HepG2 (cell line): Measurements from ENCODE around the gene BCAP29. TPM values are rescaled to one million over a fixed set of nuclear protein-coding genes. Genes with fewer than 3 reads are reported as not detected.

ENCODE experiments used
- ADNP ChIP-seq: sonication (generic); formaldehyde crosslinking; IDR thresholded peaks from 2 replicates; pipeline ENCODE4 v1.4.0; 2020; ENCODE audit warnings: missing genetic modification reagents
- ELF1 ChIP-seq: sonication (generic); formaldehyde crosslinking; IDR thresholded peaks from 2 replicates; pipeline ENCODE4 v1.4.0; 2020; ENCODE audit warnings: missing genetic modification reagents
- ETV5 ChIP-seq: IDR thresholded peaks from 2 replicates; pipeline ENCODE4 v1.6.1; 2018; ENCODE audit warnings: missing biosample characterization, missing genetic modification reagents, inconsistent platforms, borderline replicate concordance
- KDM2A ChIP-seq: sonication (generic); formaldehyde crosslinking; IDR thresholded peaks from 2 replicates; pipeline ENCODE4 v1.4.0; 2020; ENCODE audit warnings: low read depth, missing genetic modification reagents, borderline replicate concordance
- KLF16 ChIP-seq, 2 experiments: sonication (generic) in 1 of 2; formaldehyde crosslinking in 1 of 2; IDR thresholded peaks; 2 replicates each; pipeline versions ENCODE4 v1.6.1 to v1.8.0; 2016 to 2023; ENCODE audit warnings: missing genetic modification reagents in 2 of 2, missing compliant biosample characterization in 1 of 2
- RFX1 ChIP-seq: fragments of 450-650 bp; IDR thresholded peaks from 2 replicates; pipeline ENCODE4 v1.6.1; 2017
- SKI ChIP-seq: fragments of 450-650 bp; IDR thresholded peaks from one replicate; pipeline ENCODE4 v1.6.1; 2018; ENCODE audit warnings: mild to moderate bottlenecking; ENCODE audit not compliant: partially characterized antibody
- TFDP2 ChIP-seq: sonication (generic); formaldehyde crosslinking; IDR thresholded peaks from 2 replicates; pipeline ENCODE4 v1.4.0; 2020; ENCODE audit warnings: missing genetic modification reagents
- ZNF460 ChIP-seq: sonication (generic); formaldehyde crosslinking; IDR thresholded peaks from 2 replicates; pipeline ENCODE4 v1.5.1; 2020; ENCODE audit warnings: missing genetic modification reagents, mild to moderate bottlenecking, borderline replicate concordance
- ZNF563 ChIP-seq: sonication (generic); formaldehyde crosslinking; IDR thresholded peaks from 2 replicates; pipeline ENCODE4 v1.8.0; 2022; ENCODE audit warnings: mild to moderate bottlenecking, moderate library complexity, missing genetic modification reagents
- polyA plus RNA-seq, 8 experiments: library from polyadenylated mRNA; depleted of rRNA in 3 of 8; stranded (reverse) in 7 of 8; unstranded in 1 of 8; fragments of >200 nt; fragmentation: Illumina TruSeq in 4 of 8; extraction: Trizol in 4 of 8; gene quantifications; 2 replicates each; pipeline versions ENCODE4 v1.2.1 to v1.2.3, GENCODE V29; 2011 to 2016; ENCODE audit warnings: low read depth in 4 of 8, missing spikeins in 1 of 8, mixed read lengths in 1 of 8; ENCODE audit not compliant: insufficient read depth in 1 of 8
- total RNA-seq, 5 experiments: library from RNA; depleted of rRNA; stranded (reverse); fragments of >200 nt; fragmentation: Illumina TruSeq; extraction: Trizol; gene quantifications; 2 replicates each; pipeline ENCODE4 v1.2.3, GENCODE V29; 2016; ENCODE audit warnings: low read depth in 1 of 5
- TF ChIP-seq, protein P1 (sequence below), 2 experiments: sonication (generic) in 1 of 2; formaldehyde crosslinking in 1 of 2; IDR thresholded peaks; 2 replicates each; pipeline versions ENCODE4 v1.6.1 to v1.9.0; 2014 to 2022; ENCODE audit warnings: antibody characterized with exemption in 1 of 2, borderline replicate concordance in 1 of 2, inconsistent platforms in 1 of 2, low read depth in 1 of 2, missing genetic modification reagents in 1 of 2
- TF ChIP-seq, protein P2 (sequence below): sonication (generic); formaldehyde crosslinking; IDR thresholded peaks from 2 replicates; pipeline ENCODE4 v1.5.0; 2020; ENCODE audit warnings: mild to moderate bottlenecking, missing genetic modification reagents
- TF ChIP-seq, protein P3 (sequence below): IDR thresholded peaks from 2 replicates; pipeline ENCODE4 v1.6.1; 2016; ENCODE audit warnings: low read depth, control low read depth
- TF ChIP-seq, protein P4 (sequence below): IDR thresholded peaks from 2 replicates; pipeline ENCODE4 v1.6.1; 2016; ENCODE audit warnings: mild to moderate bottlenecking

The BCAP29 gene
- total and polyA plus RNA-seq, 2 of the 13 experiments (the other 11 are each of a cell fraction or from before 2014, with no cell fraction given): 15.3 to 35.6 TPM

DNA sequence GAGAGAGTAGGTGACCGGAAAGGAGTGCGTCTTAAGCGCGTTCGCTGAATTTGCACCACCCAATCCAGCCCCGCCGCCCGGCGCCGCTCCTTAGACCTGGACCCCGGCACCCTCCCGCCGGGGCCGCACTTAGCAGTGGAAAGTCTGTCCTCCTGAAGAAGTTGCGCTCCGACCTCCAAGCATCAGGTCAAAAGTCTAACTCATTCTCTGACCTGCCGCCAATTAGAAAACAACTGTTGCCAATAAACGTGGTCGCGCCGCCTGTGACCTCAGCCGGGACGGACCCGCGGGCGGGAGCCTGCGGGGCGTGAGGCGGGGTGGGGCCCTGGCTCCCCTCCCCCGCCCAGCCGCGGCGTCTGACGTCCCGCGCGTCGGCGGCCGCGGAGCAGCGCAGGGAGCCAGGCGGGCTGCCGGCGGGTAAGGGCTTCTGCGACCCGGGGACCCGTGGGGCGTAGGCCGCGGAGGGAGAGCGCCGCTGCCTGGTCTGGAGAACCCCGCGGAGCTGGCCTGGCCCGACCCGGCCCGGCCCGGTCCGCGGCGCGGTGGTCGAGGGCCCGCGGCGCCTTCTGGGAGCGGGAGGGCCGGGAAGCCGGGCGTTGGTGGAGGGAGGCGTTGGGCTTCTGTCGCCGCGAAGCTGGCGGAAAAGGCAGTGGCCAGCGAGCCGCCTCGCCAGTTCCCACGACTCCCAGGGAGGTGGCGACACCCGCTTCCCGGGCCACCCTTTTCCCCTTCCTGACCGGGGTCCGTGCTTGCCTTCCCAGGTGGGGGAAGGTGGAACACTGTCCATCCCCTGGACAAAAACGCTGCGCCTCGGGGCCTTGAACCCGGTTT is at the start of gene BCAP29 (continued):
- TF ChIP-seq, protein P1, sequence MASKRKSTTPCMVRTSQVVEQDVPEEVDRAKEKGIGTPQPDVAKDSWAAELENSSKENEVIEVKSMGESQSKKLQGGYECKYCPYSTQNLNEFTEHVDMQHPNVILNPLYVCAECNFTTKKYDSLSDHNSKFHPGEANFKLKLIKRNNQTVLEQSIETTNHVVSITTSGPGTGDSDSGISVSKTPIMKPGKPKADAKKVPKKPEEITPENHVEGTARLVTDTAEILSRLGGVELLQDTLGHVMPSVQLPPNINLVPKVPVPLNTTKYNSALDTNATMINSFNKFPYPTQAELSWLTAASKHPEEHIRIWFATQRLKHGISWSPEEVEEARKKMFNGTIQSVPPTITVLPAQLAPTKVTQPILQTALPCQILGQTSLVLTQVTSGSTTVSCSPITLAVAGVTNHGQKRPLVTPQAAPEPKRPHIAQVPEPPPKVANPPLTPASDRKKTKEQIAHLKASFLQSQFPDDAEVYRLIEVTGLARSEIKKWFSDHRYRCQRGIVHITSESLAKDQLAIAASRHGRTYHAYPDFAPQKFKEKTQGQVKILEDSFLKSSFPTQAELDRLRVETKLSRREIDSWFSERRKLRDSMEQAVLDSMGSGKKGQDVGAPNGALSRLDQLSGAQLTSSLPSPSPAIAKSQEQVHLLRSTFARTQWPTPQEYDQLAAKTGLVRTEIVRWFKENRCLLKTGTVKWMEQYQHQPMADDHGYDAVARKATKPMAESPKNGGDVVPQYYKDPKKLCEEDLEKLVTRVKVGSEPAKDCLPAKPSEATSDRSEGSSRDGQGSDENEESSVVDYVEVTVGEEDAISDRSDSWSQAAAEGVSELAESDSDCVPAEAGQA (IDR thresholded peaks at IDR 0.05; ENCODE audit: low read depth): no peak
- TF ChIP-seq, protein P1 (CRISPR knock-in tag; IDR thresholded peaks at IDR 0.05; ENCODE audit: borderline replicate concordance): no peak
- TF ChIP-seq ZNF460 (CRISPR knock-in tag): peak; percentile 36; the same call in 1 of the 2 replicates
- TF ChIP-seq, protein P2, sequence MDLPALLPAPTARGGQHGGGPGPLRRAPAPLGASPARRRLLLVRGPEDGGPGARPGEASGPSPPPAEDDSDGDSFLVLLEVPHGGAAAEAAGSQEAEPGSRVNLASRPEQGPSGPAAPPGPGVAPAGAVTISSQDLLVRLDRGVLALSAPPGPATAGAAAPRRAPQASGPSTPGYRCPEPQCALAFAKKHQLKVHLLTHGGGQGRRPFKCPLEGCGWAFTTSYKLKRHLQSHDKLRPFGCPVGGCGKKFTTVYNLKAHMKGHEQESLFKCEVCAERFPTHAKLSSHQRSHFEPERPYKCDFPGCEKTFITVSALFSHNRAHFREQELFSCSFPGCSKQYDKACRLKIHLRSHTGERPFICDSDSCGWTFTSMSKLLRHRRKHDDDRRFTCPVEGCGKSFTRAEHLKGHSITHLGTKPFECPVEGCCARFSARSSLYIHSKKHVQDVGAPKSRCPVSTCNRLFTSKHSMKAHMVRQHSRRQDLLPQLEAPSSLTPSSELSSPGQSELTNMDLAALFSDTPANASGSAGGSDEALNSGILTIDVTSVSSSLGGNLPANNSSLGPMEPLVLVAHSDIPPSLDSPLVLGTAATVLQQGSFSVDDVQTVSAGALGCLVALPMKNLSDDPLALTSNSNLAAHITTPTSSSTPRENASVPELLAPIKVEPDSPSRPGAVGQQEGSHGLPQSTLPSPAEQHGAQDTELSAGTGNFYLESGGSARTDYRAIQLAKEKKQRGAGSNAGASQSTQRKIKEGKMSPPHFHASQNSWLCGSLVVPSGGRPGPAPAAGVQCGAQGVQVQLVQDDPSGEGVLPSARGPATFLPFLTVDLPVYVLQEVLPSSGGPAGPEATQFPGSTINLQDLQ (CRISPR knock-in tag): 0 out of 2 replicates have a peak, but pooled peaks have one; percentile 16
- TF ChIP-seq SKI: peak; percentile 87
- peak; percentile 81 for TF ChIP-seq TFDP2
- TF ChIP-seq ETV5: peak; percentile 35; the same call in 1 of the 2 replicates
- peak; percentile 80 for TF ChIP-seq KDM2A (CRISPR knock-in tag)
- no peak for TF ChIP-seq ADNP (CRISPR knock-in tag)
- TF ChIP-seq RFX1: no peak
- peak in 1 of 2 experiments; percentile 9; a peak in 2 of 4 replicates for TF ChIP-seq KLF16 (CRISPR knock-in tag; IDR thresholded peaks at IDR 0.05)
- TF ChIP-seq, protein P3, sequence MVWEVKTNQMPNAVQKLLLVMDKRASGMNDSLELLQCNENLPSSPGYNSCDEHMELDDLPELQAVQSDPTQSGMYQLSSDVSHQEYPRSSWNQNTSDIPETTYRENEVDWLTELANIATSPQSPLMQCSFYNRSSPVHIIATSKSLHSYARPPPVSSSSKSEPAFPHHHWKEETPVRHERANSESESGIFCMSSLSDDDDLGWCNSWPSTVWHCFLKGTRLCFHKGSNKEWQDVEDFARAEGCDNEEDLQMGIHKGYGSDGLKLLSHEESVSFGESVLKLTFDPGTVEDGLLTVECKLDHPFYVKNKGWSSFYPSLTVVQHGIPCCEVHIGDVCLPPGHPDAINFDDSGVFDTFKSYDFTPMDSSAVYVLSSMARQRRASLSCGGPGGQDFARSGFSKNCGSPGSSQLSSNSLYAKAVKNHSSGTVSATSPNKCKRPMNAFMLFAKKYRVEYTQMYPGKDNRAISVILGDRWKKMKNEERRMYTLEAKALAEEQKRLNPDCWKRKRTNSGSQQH (CRISPR knock-in tag): no peak
- TF ChIP-seq ZNF563 (CRISPR knock-in tag): peak; percentile 88
- TF ChIP-seq ELF1 (CRISPR knock-in tag): peak; percentile 40; the same call in 1 of the 2 replicates
- TF ChIP-seq, protein P4, sequence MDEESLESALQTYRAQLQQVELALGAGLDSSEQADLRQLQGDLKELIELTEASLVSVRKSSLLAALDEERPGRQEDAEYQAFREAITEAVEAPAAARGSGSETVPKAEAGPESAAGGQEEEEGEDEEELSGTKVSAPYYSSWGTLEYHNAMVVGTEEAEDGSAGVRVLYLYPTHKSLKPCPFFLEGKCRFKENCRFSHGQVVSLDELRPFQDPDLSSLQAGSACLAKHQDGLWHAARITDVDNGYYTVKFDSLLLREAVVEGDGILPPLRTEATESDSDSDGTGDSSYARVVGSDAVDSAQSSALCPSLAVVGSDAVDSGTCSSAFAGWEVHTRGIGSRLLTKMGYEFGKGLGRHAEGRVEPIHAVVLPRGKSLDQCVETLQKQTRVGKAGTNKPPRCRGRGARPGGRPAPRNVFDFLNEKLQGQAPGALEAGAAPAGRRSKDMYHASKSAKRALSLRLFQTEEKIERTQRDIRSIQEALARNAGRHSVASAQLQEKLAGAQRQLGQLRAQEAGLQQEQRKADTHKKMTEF: peak; percentile 33; the same call in 1 of the 2 replicates
